Endodermal cell (in vitro differentiated cells): Measurements from ENCODE around the gene ZRANB2. TPM values are rescaled to one million over a fixed set of nuclear protein-coding genes. Genes with fewer than 3 reads are reported as not detected.

Experiments used
- DNase-seq: peaks from one replicate; pipeline ENCODE4 v3.0.0-alpha.2; 2017
- H3K27ac ChIP-seq: 2 replicates; pipeline ENCODE4 v1.5.1; 2013; ENCODE audit warnings: mild to moderate bottlenecking, low read depth, low read length, moderate library complexity
- H3K27me3 ChIP-seq: 2 replicates; pipeline ENCODE4 v1.6.1; 2013; ENCODE audit warnings: mild to moderate bottlenecking, low read length, moderate library complexity; ENCODE audit not compliant: insufficient read depth, control insufficient read depth, poor library complexity, severe bottlenecking
- H3K36me3 ChIP-seq: 2 replicates; pipeline ENCODE4 v1.7.0; 2013; ENCODE audit warnings: mild to moderate bottlenecking, low read length, moderate library complexity; ENCODE audit not compliant: control insufficient read depth, insufficient read depth
- H3K4me1 ChIP-seq: one replicate; pipeline ENCODE4 v1.7.0; 2013; ENCODE audit warnings: low read length; ENCODE audit not compliant: control insufficient read depth, insufficient read depth
- H3K4me3 ChIP-seq: 2 replicates; pipeline ENCODE4 v1.5.1; 2013; ENCODE audit warnings: mild to moderate bottlenecking, low read length, moderate library complexity
- H3K9ac ChIP-seq: 2 replicates; pipeline ENCODE4 v1.6.1; 2013; ENCODE audit warnings: mild to moderate bottlenecking, low read length, moderate library complexity; ENCODE audit not compliant: poor library complexity, severe bottlenecking; ENCODE audit errors: extremely low read depth
- H3K9me3 ChIP-seq: 2 replicates; pipeline ENCODE4 v1.6.1; 2013; ENCODE audit warnings: mild to moderate bottlenecking, low read length, moderate library complexity; ENCODE audit not compliant: control insufficient read depth
- H3K27ac Mint-ChIP-seq: 2 replicates; pipeline ENCODE4 v1.8.0; 2020; ENCODE audit warnings: mixed read lengths
- H3K27me3 Mint-ChIP-seq: 2 replicates; pipeline ENCODE4 v1.8.0; 2021; ENCODE audit warnings: mild to moderate bottlenecking, mixed read lengths; ENCODE audit not compliant: insufficient read depth
- H3K36me3 Mint-ChIP-seq: 2 replicates; pipeline ENCODE4 v1.8.0; 2020; ENCODE audit warnings: low read depth, mixed read lengths
- H3K4me1 Mint-ChIP-seq: 2 replicates; pipeline ENCODE4 v1.8.0; 2020; ENCODE audit warnings: mixed read lengths
- H3K4me3 Mint-ChIP-seq: 2 replicates; pipeline ENCODE4 v1.8.0; 2020; ENCODE audit warnings: mild to moderate bottlenecking, moderate library complexity, mixed read lengths
- H3K9me3 Mint-ChIP-seq: 2 replicates; pipeline ENCODE4 v1.8.0; 2020; ENCODE audit warnings: mild to moderate bottlenecking, mixed read lengths
- CTCF ChIP-seq: fragments of 200-600 bp; sonication (generic); conservative IDR thresholded peaks from 2 replicates; pipeline ENCODE4 v1.5.0; 2021; ENCODE audit warnings: antibody characterized with exemption, mild to moderate bottlenecking
- WGBS, 2 experiments: methylation state at CpG; one replicate each; pipeline versions ENCODE4 v1.1.5 to v1.1.7; 2013; ENCODE audit warnings: missing lambda C conversion rate in 2 of 2, mixed read lengths in 1 of 2; ENCODE audit not compliant: insufficient coverage in 1 of 2, insufficient read length in 1 of 2; 5-methylcytosine and 5-hydroxymethylcytosine counted together
- microRNA-seq: library from miRNA; unstranded; fragments of <30 nt; microRNA quantifications from one replicate; pipeline ENCODE4 v1.2.0, GENCODE V29; 2020; ENCODE audit warnings: borderline microRNAs expressed
- total RNA-seq, 2 donors: library from RNA; stranded (reverse); fragmentation: NEBNext Ultra II Directional in 1 of 2; extraction: Animal tissue kit (Norgen Biotek cat#: 25700) in 1 of 2; gene quantifications; 2 replicates in 1 of 2; 3 replicates in 1 of 2; pipeline ENCODE4 v1.2.1, GENCODE V29; 2021

ZRANB2 gene
- total RNA-seq, 2 donors from 2014 or later = 82.4 to 94.0 TPM

DNA sequence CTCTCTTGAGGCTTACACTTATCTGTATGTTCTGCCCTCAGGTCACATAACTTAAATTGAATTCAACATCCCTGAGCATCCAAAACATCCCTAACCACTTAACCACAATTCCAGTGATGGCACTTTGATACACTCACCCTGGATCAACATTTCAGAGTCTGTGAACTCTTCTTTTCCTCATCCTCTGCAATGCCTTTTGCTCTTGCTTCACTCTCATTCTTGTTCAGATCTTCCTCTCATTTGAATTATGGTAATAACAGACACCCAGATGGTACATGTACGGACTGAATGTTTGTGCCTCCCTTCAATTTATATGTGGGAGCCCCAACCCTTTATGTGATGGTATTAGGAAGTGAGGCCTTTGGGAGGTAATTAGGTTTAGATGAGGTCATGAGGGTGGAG, 66.7 kb downstream of the ZRANB2 start:
- Histone ChIP-seq H3K27ac (no peak overlapping the region), H3K36me3 (no peaks in the 10 kb centered on the region), H3K9ac (no peak overlapping the region), H3K4me3 (no peak overlapping the region), H3K27me3 (no peaks in the 10 kb centered on the region), H3K4me1 (no peaks in the 10 kb centered on the region), H3K9me3 (no peaks in the 10 kb centered on the region)
- H3K4me1 Mint-ChIP-seq = no peaks in the 10 kb centered on the region
- H3K36me3 Mint-ChIP-seq = no peaks in the 10 kb centered on the region
- no peak overlapping the region for H3K4me3 Mint-ChIP-seq
- no peak for TF ChIP-seq CTCF
- no peaks in the 10 kb centered on the region for H3K27me3 Mint-ChIP-seq
- H3K27ac Mint-ChIP-seq = no peak overlapping the region
- 88% methylated on average over 1 of the region's 1 CpG; no CpG with 5 or more reads in 1 of the 2 experiments for WGBS, 2 experiments
- no peak for DNase-seq
- no peaks in the 10 kb centered on the region for H3K9me3 Mint-ChIP-seq

Small RNA genes within 50 kb of the gene (microRNA-seq; reads per million reads assigned to microRNA genes)
- gene MIR186 = 36.6 reads per million, percentile 62 among the genes with 10 or more reads in this experiment

Other genes starting within 250 kb of the ZRANB2 start
- gene PTGER3, start 33.2 kb downstream of the ZRANB2 start, total RNA-seq = under 1 TPM; 0.13 to 0.18 TPM